ENCODE data around the gene PCP2.

PCP2 gene

DNA sequence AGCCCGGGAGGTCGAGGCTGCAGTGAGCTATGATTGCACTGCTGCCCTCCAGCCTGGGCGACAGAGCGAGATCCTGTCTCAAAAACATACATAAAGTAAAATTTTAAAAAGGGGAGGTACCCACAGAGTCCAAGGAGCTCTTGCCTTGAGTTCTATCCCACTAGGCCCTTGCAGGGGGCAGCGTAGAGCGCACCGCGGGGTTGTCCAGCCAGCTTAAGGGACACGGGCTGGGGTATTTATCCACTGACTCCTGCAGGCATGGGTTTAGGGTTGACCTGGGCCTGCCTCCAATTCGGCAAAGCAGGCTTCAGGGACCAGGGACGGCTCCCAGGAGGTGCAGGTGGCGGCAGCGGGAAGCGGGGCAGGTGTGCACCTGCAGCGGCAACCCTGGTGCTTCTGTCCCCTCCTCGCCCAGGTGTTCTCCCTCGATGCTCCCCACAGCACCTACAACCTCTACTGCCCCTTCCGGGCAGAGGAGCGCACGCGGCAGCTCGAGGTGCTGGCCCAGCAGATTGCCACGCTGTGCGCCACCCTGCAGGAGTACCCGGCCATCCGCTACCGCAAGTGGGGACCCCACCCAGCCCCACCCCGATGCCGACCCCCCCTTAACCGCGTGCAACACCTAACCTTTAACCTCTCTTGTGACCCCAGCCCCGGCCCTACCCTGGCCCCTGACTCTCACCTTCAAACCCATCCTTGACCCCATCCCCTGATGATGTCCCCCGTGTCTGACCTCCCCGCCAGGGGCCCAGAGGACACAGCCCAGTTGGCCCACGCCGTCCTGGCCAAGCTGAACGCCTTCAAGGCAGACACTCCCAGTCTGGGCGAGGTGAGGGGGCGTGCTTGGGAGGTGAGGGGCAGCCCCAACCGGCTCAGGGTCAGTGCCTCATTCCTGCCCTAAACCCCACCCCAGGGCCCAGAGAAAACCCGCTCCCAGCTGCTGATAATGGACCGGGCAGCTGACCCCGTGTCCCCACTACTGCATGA lies 8.1 kb upstream of the PCP2 start:
- TF ChIP-seq FOXM1 (IDR thresholded peaks at IDR 0.05; ENCODE audit: borderline replicate concordance) (no peak), SP1 (IDR thresholded peaks at IDR 0.05) (no peak)
- POLR2A ChIA-PET: interaction anchor here (1.1 kb wide), 1 partner anchor 10 kb away, joined by 3 read pairs; no protein-coding TSS in a partner anchor
- no peak for DNase-seq (ENCODE audit: extremely low spot score)
- CTCF ChIA-PET: no interaction called here

DNA sequence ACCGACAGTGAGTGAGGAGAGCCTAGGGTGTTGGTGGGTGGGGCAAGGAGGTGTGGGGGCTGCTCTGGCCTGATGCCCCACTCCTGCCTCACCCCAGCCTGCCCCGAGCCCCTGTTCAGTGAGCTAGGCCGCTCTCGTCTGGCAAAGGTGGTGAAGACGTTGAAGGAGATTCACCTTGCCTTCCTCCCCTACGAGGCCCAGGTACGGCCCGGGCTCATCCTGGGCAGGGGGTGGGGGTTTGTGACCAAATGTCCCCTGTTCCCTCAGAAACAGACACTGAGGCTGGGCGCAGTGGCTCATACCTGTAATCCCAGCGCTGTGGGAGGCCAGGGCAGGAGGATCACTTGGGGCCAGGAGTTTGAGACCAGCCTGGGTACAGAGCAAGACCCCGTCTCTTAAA lies 7.3 kb upstream of the PCP2 start:
- DNase-seq (ENCODE audit: extremely low spot score): no peak
- ChIA-PET POLR2A (interaction anchor here (1.1 kb wide), 1 partner anchor 9 kb away, joined by 3 read pairs; no protein-coding TSS in a partner anchor), CTCF (no interaction called here)
- no peak for TF ChIP-seq TARDBP (IDR thresholded peaks at IDR 0.05)
- TF ChIP-seq SUZ12 (IDR thresholded peaks at IDR 0.05): no peak
- no peak for TF ChIP-seq FOXK2 (IDR thresholded peaks at IDR 0.05)
- TF ChIP-seq LEF1 (IDR thresholded peaks at IDR 0.05; ENCODE audit: borderline replicate concordance): no peak
- no peak for TF ChIP-seq CTBP1 (IDR thresholded peaks at IDR 0.05; ENCODE audit: borderline replicate concordance)

DNA sequence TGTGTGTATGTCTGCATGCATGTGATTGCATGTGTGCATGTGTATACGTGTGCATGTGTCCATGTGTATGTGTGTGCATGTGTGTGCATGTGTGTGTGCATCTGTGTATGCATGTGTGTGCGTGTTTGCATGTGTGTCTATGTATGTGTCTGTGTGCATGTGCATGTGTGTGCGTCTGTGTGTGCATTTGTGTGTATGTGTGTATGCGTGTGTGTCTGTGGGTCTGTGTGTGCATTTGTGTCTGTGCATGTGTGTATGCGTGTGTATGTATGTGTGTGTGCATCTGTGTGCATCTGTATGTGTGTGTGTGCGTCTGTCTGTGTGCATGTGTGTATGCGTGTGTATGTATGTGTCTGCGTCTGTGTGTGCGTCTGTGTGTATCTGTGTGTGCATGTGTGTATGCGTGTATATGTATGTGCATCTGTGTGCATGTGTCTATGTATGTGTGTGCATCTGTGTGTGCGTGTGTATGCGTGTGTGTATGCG lies 6.4 kb upstream of the PCP2 start:
- TF ChIP-seq CTBP1 (IDR thresholded peaks at IDR 0.05; ENCODE audit: borderline replicate concordance) (no peak), TARDBP (IDR thresholded peaks at IDR 0.05) (peak; percentile 93)
- ChIA-PET CTCF (no interaction called here), POLR2A (interaction anchor here (2.3 kb wide), 1 partner anchor 10 kb away, joined by 10 read pairs; the partner anchor contains the start of genes PET100 and XAB2)
- no peak for DNase-seq (ENCODE audit: extremely low spot score)

DNA sequence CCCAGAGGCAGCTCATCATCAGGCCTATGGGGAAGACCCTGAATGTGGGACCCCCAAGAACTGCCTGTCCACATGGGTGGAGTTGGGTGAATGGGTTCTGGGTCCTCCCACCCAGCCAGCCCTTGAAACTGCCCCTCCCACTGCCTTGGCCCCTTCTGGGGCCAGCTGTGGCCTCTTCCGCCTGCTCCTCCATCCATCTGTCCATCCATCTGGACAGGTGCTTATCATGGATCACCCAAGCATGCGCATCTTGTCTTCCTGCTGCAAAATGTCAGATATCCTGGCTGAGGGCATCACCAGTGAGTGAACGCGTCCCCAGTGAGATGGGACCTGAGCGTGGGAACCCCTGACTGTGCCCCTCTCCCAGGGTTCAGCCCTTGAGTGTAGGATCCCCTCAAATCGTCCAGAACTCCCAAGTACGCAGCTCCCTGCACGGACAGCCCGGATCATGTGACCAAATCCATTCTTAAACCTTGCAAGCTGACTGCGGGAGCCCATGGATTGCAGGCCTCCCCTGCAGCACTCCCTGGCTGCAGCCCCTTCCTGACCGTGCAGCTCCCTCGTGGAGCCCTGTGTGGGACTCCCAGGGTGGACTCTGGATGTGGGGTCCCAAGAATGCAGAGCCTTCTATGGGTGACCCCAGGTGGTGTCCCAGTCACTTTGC lies 5.4 kb upstream of the PCP2 start:
- POLR2A ChIA-PET: interaction anchor here (2.3 kb wide), 1 partner anchor 9 kb away, joined by 10 read pairs; the partner anchor contains the start of genes PET100 and XAB2
- CTCF ChIA-PET: interaction anchor here (1.0 kb wide), 1 partner anchor 70 kb away, joined by 3 read pairs; no protein-coding TSS in a partner anchor
- TF ChIP-seq FOXM1 (IDR thresholded peaks at IDR 0.05; ENCODE audit: borderline replicate concordance): no peak
- no peak for TF ChIP-seq NFRKB (IDR thresholded peaks at IDR 0.05)
- no peak for TF ChIP-seq SUZ12 (IDR thresholded peaks at IDR 0.05)
- no peak for TF ChIP-seq CTBP1 (IDR thresholded peaks at IDR 0.05; ENCODE audit: borderline replicate concordance)
- TF ChIP-seq TARDBP (IDR thresholded peaks at IDR 0.05): no peak
- TF ChIP-seq SP1 (IDR thresholded peaks at IDR 0.05): no peak
- no peak for TF ChIP-seq FOXK2 (IDR thresholded peaks at IDR 0.05)
- no peak for TF ChIP-seq ZNF384 (IDR thresholded peaks at IDR 0.05)
- no peak for TF ChIP-seq ARNT (IDR thresholded peaks at IDR 0.05)
- TF ChIP-seq LEF1 (IDR thresholded peaks at IDR 0.05; ENCODE audit: borderline replicate concordance): no peak
- no peak for TF ChIP-seq ELF4 (IDR thresholded peaks at IDR 0.05)
- TF ChIP-seq BHLHE40 (IDR thresholded peaks at IDR 0.05; ENCODE audit: borderline replicate concordance): no peak
- TF ChIP-seq FOXA1 (IDR thresholded peaks at IDR 0.05): no peak
- TF ChIP-seq HDGF (IDR thresholded peaks at IDR 0.05; ENCODE audit: borderline replicate concordance): no peak
- no peak for TF ChIP-seq L3MBTL2 (conservative IDR thresholded peaks at IDR 0.05)
- no peak for DNase-seq (ENCODE audit: extremely low spot score)

DNA sequence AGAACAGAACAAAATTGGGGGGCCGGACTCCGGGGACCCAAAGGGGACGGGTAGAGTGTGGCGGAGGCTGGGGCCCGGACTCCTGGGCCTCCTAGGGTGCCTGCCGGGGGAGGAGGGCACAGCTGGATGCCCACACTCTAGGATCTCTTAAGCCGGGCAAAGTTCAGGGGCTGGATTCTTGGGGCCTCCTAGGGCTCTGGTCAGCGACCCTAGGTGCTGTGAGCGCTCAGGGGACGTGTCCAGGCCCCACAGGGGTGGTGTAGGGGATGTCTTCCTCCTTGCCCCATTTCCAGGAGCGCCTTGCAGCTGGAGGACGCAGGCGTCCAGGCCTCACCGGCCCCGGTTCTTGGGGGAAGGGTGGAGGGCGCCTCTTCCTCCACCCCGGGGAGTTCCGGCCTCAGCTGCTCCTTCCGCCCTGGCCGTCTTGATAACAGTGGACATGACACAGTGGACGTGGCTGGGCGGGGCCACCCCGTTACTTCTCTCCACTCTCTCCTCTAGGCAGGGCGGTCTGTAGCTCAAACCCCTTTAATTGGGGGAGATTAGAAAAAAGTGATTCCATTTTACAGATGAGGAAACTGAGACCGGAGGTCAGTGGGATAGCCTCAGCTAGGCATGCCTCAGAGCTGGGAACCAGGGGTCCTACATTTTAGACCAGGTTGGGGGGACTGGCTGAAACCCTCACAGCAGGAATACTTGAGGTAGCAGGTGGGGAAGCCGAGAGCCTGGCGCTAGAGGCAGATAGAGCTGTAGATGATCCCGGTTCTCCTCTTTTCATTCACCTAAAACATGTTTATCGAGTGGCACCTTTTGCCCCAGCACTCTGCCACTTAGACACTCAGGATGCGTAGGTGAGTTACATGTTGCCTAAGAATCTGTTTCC lies 4.1 kb upstream of the PCP2 start:
- DNase-seq (ENCODE audit: extremely low spot score): no peak
- POLR2A ChIA-PET: interaction anchor here (1.0 to 2.3 kb wide), 4 partner anchors 8 to 69 kb away, joined by 3 to 10 read pairs (median 3); partner anchors contain the start of genes PET100, TRAPPC5 and XAB2

More for the DNA sequence above, 4.1 kb upstream of the PCP2 start:
- TF ChIP-seq SUZ12 (IDR thresholded peaks at IDR 0.05) (no peak), BHLHE40 (IDR thresholded peaks at IDR 0.05; ENCODE audit: borderline replicate concordance) (no peak), LEF1 (IDR thresholded peaks at IDR 0.05; ENCODE audit: borderline replicate concordance) (no peak), ELF4 (IDR thresholded peaks at IDR 0.05) (no peak), FOXA1 (IDR thresholded peaks at IDR 0.05) (no peak), FOXK2 (IDR thresholded peaks at IDR 0.05) (no peak), TARDBP (IDR thresholded peaks at IDR 0.05) (no peak), SP1 (IDR thresholded peaks at IDR 0.05) (no peak), L3MBTL2 (conservative IDR thresholded peaks at IDR 0.05) (no peak), NFRKB (IDR thresholded peaks at IDR 0.05) (no peak), ZNF384 (IDR thresholded peaks at IDR 0.05) (no peak), HDGF (IDR thresholded peaks at IDR 0.05; ENCODE audit: borderline replicate concordance) (no peak), CTBP1 (IDR thresholded peaks at IDR 0.05; ENCODE audit: borderline replicate concordance) (no peak), FOXM1 (IDR thresholded peaks at IDR 0.05; ENCODE audit: borderline replicate concordance) (no peak)
- TF ChIP-seq, protein P1, sequence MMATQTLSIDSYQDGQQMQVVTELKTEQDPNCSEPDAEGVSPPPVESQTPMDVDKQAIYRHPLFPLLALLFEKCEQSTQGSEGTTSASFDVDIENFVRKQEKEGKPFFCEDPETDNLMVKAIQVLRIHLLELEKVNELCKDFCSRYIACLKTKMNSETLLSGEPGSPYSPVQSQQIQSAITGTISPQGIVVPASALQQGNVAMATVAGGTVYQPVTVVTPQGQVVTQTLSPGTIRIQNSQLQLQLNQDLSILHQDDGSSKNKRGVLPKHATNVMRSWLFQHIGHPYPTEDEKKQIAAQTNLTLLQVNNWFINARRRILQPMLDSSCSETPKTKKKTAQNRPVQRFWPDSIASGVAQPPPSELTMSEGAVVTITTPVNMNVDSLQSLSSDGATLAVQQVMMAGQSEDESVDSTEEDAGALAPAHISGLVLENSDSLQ (IDR thresholded peaks at IDR 0.05): no peak
- CTCF ChIA-PET: interaction anchor here (0.6 to 1.2 kb wide), 3 partner anchors 19 to 333 kb away, joined by 3 to 5 read pairs (median 4); no protein-coding TSS in a partner anchor
